H1 (cell line): ENCODE measurements around the gene OSBPL3. TPM values are rescaled to one million over a fixed set of nuclear protein-coding genes. Genes with fewer than 3 reads are reported as not detected.

ENCODE experiments used
- CTCF ChIA-PET: fragments of 300-600 bp; sonication (Branson Sonifier 250); formaldehyde crosslinking; loops from one replicate; lab custom pipeline; 2021; ENCODE audit not compliant: partially characterized antibody; lab: Charles Lee
- POLR2A ChIA-PET: fragments of 300-600 bp; sonication (Branson Sonifier 250); formaldehyde crosslinking; loops from one replicate; lab custom pipeline; 2021; ENCODE audit warnings: inconsistent platforms; ENCODE audit not compliant: partially characterized antibody; lab: Charles Lee
- DNase-seq, 2 experiments: peaks; one replicate each; pipeline versions ENCODE4 v3.0.0 to v3.0.0-alpha.2; 2010 to 2022; ENCODE audit warnings: low spot score in 2 of 2, low read depth in 1 of 2, mixed read lengths in 1 of 2
- FAIRE-seq: peaks from 2 replicates; lab custom pipeline; 2011; peaks lifted over from hg19 to GRCh38; lab: Jason Lieb, UNC
- H2AFZ ChIP-seq: 2 replicates; pipeline ENCODE4 v1.8.1; 2012; ENCODE audit warnings: low read length, inconsistent platforms
- H2AK5ac ChIP-seq: 2 replicates; pipeline ENCODE4 v1.6.1; 2013; ENCODE audit warnings: low read depth, low read length
- H2BK120ac ChIP-seq: replicated peaks from 2 replicates; pipeline ENCODE3; 2013; ENCODE audit warnings: low read depth, low read length, inconsistent platforms
- H2BK12ac ChIP-seq: 2 replicates; pipeline ENCODE4 v1.6.1; 2013; ENCODE audit warnings: low read depth, low read length
- H2BK15ac ChIP-seq: 2 replicates; pipeline ENCODE4 v1.6.1; 2013; ENCODE audit warnings: low read length
- H2BK20ac ChIP-seq: 2 replicates; pipeline ENCODE4 v1.6.1; 2013; ENCODE audit warnings: low read length
- H2BK5ac ChIP-seq: 2 replicates; pipeline ENCODE4 v1.6.1; 2013; ENCODE audit warnings: low read depth, low read length
- H3K14ac ChIP-seq: 2 replicates; pipeline ENCODE4 v1.6.1; 2013; ENCODE audit warnings: inconsistent platforms; ENCODE audit not compliant: insufficient read length
- H3K18ac ChIP-seq: 2 replicates; pipeline ENCODE4 v1.6.1; 2013; ENCODE audit warnings: low read length; ENCODE audit errors: extremely low read depth
- H3K23ac ChIP-seq: 2 replicates; pipeline ENCODE4 v1.6.1; 2013; ENCODE audit warnings: inconsistent platforms; ENCODE audit not compliant: insufficient read length
- H3K23me2 ChIP-seq: 2 replicates; pipeline ENCODE4 v1.6.1; 2013; ENCODE audit warnings: low read depth, low read length
- H3K27ac ChIP-seq: 2 replicates; pipeline ENCODE4 v1.6.1; 2011; ENCODE audit warnings: low read depth, low read length, inconsistent platforms
- H3K27me3 ChIP-seq, 4 experiments: replicated peaks in 1 of 4; 1 replicate in 1 of 4; 2 replicates in 3 of 4; pipeline versions ENCODE4 v1.6.1 to v1.8.1; 2011 to 2013; ENCODE audit warnings: low read length in 3 of 4, mild to moderate bottlenecking in 3 of 4, inconsistent platforms in 2 of 4, mixed read lengths in 2 of 4, moderate library complexity in 1 of 4; ENCODE audit not compliant: control insufficient read depth in 3 of 4, insufficient read depth in 3 of 4; ENCODE audit errors: extremely low read depth in 1 of 4
- H3K36me3 ChIP-seq, 4 experiments: 2 replicates each; pipeline versions ENCODE4 v1.6.1 to v1.8.1; 2011 to 2013; ENCODE audit warnings: mild to moderate bottlenecking in 4 of 4, low read length in 3 of 4, moderate library complexity in 2 of 4, control low read depth in 1 of 4, inconsistent platforms in 1 of 4; ENCODE audit not compliant: insufficient read depth in 4 of 4, control insufficient read depth in 2 of 4
- H3K4ac ChIP-seq: replicated peaks from 2 replicates; pipeline ENCODE3; 2013; ENCODE audit warnings: low read length, low read depth, mixed read lengths, inconsistent platforms; ENCODE audit not compliant: insufficient read length
- H3K4me1 ChIP-seq, 4 experiments: replicated peaks in 1 of 4; 1 replicate in 1 of 4; 2 replicates in 3 of 4; pipeline versions ENCODE4 v1.6.1 to v1.8.1; 2011 to 2013; ENCODE audit warnings: low read length in 3 of 4, inconsistent platforms in 2 of 4, mixed read lengths in 1 of 4; ENCODE audit not compliant: insufficient read depth in 4 of 4, control insufficient read depth in 3 of 4
- H3K4me2 ChIP-seq, 2 experiments: 2 replicates each; pipeline versions ENCODE4 v1.6.1 to v1.8.1; 2011 to 2013; ENCODE audit warnings: low read depth in 2 of 2, low read length in 2 of 2, control low read depth in 1 of 2, inconsistent platforms in 1 of 2, mild to moderate bottlenecking in 1 of 2; ENCODE audit not compliant: insufficient read depth in 1 of 2
- H3K4me3 ChIP-seq, 4 experiments: fragments of 200-600, 300-600 bp in 1 of 4; sonication (generic), shearing (Covaris generic), sonication (Bioruptor Twin) in 1 of 4; 2 replicates each; pipeline versions ENCODE4 v1.5.1 to v1.8.1; 2011 to 2016; ENCODE audit warnings: low read length in 4 of 4, low read depth in 3 of 4, control low read depth in 2 of 4, inconsistent platforms in 2 of 4, mild to moderate bottlenecking in 2 of 4, mixed read lengths in 1 of 4, moderate library complexity in 1 of 4; ENCODE audit not compliant: insufficient read depth in 2 of 4; ENCODE audit errors: extremely low read depth in 1 of 4
- H3K56ac ChIP-seq: replicated peaks from 2 replicates; pipeline ENCODE3; 2013; ENCODE audit warnings: low read depth, mild to moderate bottlenecking, mixed read lengths, low read length, inconsistent platforms; ENCODE audit not compliant: insufficient read length
- H3K79me1 ChIP-seq: 2 replicates; pipeline ENCODE4 v1.6.1; 2013; ENCODE audit warnings: low read depth, low read length, control low read depth
- H3K79me2 ChIP-seq, 2 experiments: 2 replicates each; pipeline versions ENCODE4 v1.6.1 to v1.8.1; 2012 to 2013; ENCODE audit warnings: low read length in 2 of 2, mild to moderate bottlenecking in 2 of 2, inconsistent platforms in 1 of 2; ENCODE audit not compliant: insufficient read depth in 2 of 2, control insufficient read depth in 1 of 2
- H3K9ac ChIP-seq, 4 experiments: replicated peaks in 1 of 4; 1 replicate in 1 of 4; 2 replicates in 3 of 4; pipeline versions ENCODE4 v1.6.1 to v1.8.1; 2011 to 2013; ENCODE audit warnings: low read depth in 3 of 4, low read length in 3 of 4, control low read depth in 2 of 4, mild to moderate bottlenecking in 2 of 4, moderate library complexity in 2 of 4, inconsistent platforms in 1 of 4; ENCODE audit errors: extremely low read depth in 1 of 4
- H3K9me3 ChIP-seq, 2 experiments: 2 replicates each; pipeline versions ENCODE4 v1.6.1 to v1.8.1; 2012 to 2013; ENCODE audit warnings: mild to moderate bottlenecking in 2 of 2, moderate library complexity in 2 of 2, control low read depth in 1 of 2, inconsistent platforms in 1 of 2, low read depth in 1 of 2, low read length in 1 of 2, mixed read lengths in 1 of 2; ENCODE audit not compliant: insufficient read depth in 2 of 2
- H4K20me1 ChIP-seq, 2 experiments: replicated peaks in 1 of 2; 2 replicates each; pipeline versions ENCODE3 to v1.8.1; 2011 to 2013; ENCODE audit warnings: inconsistent platforms in 2 of 2, low read length in 2 of 2, mild to moderate bottlenecking in 1 of 2; ENCODE audit not compliant: insufficient read depth in 2 of 2, control insufficient read depth in 1 of 2
- H4K5ac ChIP-seq: 2 replicates; pipeline ENCODE4 v1.6.1; 2013; ENCODE audit warnings: low read length, low read depth, mixed read lengths, inconsistent platforms; ENCODE audit not compliant: insufficient read length
- H4K8ac ChIP-seq: 2 replicates; pipeline ENCODE4 v1.8.0; 2013; ENCODE audit warnings: mild to moderate bottlenecking, moderate library complexity, low read length, inconsistent platforms; ENCODE audit not compliant: insufficient read depth; ENCODE audit errors: extremely low read depth
- H4K91ac ChIP-seq: replicated peaks from 2 replicates; pipeline ENCODE3; 2013; ENCODE audit warnings: low read length, mixed read lengths, inconsistent platforms; ENCODE audit not compliant: insufficient read length
- ATF2 ChIP-seq: IDR thresholded peaks from 2 replicates; pipeline ENCODE4 v1.6.1; 2012; ENCODE audit warnings: low read length, inconsistent platforms
- CHD1 ChIP-seq: IDR thresholded peaks from 2 replicates; pipeline ENCODE4 v1.6.1; 2012; ENCODE audit warnings: low read depth, low read length, improper control_type of control experiment
- E2F6 ChIP-seq: IDR thresholded peaks from 2 replicates; pipeline ENCODE4 v1.6.1; 2012; ENCODE audit warnings: inconsistent platforms
- HDAC2 ChIP-seq, 2 experiments: fragments of 300-600 bp in 1 of 2; sonication (generic) in 1 of 2; IDR thresholded peaks; 2 replicates each; pipeline ENCODE4 v1.6.1; 2011 to 2012; ENCODE audit warnings: low read depth in 2 of 2, low read length in 2 of 2, mild to moderate bottlenecking in 2 of 2, moderate library complexity in 2 of 2, borderline replicate concordance in 1 of 2, inconsistent platforms in 1 of 2
- MAX ChIP-seq: IDR thresholded peaks from 2 replicates; pipeline ENCODE4 v1.6.1; 2012; ENCODE audit warnings: inconsistent platforms
- RAD21 ChIP-seq, 2 experiments: IDR thresholded peaks in 1 of 2; conservative IDR thresholded peaks in 1 of 2; 2 replicates each; pipeline ENCODE4 v1.6.1; 2011; ENCODE audit warnings: low read depth in 2 of 2, low read length in 2 of 2, improper control_type of control experiment in 1 of 2, inconsistent platforms in 1 of 2, mild to moderate bottlenecking in 1 of 2, moderate library complexity in 1 of 2
- RXRA ChIP-seq: IDR thresholded peaks from 2 replicates; pipeline ENCODE4 v1.6.1; 2011; ENCODE audit warnings: low read depth, mild to moderate bottlenecking, low read length, moderate library complexity; ENCODE audit not compliant: insufficient read depth
- SP1 ChIP-seq: IDR thresholded peaks from 2 replicates; pipeline ENCODE4 v1.6.1; 2011; ENCODE audit warnings: low read depth, low read length
- YY1 ChIP-seq: IDR thresholded peaks from 2 replicates; pipeline ENCODE4 v1.6.1; 2011; ENCODE audit warnings: low read depth, mild to moderate bottlenecking, low read length
- WGBS, 2 experiments: shearing (Covaris generic) in 1 of 2; methylation state at CpG; one replicate each; pipeline versions ENCODE4 v1.1.6 to v1.1.7; 2013 to 2015; ENCODE audit warnings: low lambda C conversion rate in 2 of 2, mixed read lengths in 2 of 2, inconsistent platforms in 1 of 2, low coverage in 1 of 2, missing lambda C conversion rate in 1 of 2; ENCODE audit not compliant: insufficient replicate concordance in 2 of 2, insufficient coverage in 1 of 2, insufficient read length in 1 of 2; ENCODE audit errors: extremely low coverage in 1 of 2, missing lambda C conversion rate in 1 of 2; 5-methylcytosine and 5-hydroxymethylcytosine counted together
- polyA plus RNA-seq, 7 experiments: library from polyadenylated mRNA; depleted of rRNA in 3 of 7; stranded (reverse) in 5 of 7; unstranded in 2 of 7; fragments of >200 nt in 5 of 7; fragments of 200-250 nt in 2 of 7; gene quantifications; 1 replicate in 5 of 7; 2 replicates in 1 of 7; 4 replicates in 1 of 7; pipeline versions ENCODE4 v1.2.1 to v1.2.3, GENCODE V29; 2011 to 2013; ENCODE audit warnings: missing spikeins in 2 of 7, mixed read lengths in 2 of 7
- total RNA-seq: library from RNA; stranded (reverse); fragmentation: NEBNext Ultra II Directional; extraction: Animal tissue kit (Norgen Biotek cat#: 25700); gene quantifications from 2 replicates; pipeline ENCODE4 v1.2.1, GENCODE V29; 2021

OSBPL3 gene
- total and polyA plus RNA-seq, 2 of the 8 experiments (the other 6 are each of a cell fraction or from before 2014, with no cell fraction given), result 2.8 to 13.9 TPM

GRCh38 chr7:24819916-24820689 lies 159.9 kb downstream of the OSBPL3 start:
- H4K20me1 ChIP-seq, result no peaks in the 10 kb centered on the region
- no peak overlapping the region for H4K8ac ChIP-seq
- no peak overlapping the region for H3K14ac ChIP-seq
- H2BK120ac ChIP-seq, result no peak overlapping the region
- no peaks in the 10 kb centered on the region for H3K79me2 ChIP-seq
- POLR2A ChIA-PET, result no interaction called here
- H2BK5ac ChIP-seq, result no peak overlapping the region
- no peak overlapping the region for H2BK15ac ChIP-seq
- H3K79me1 ChIP-seq, result no peaks in the 10 kb centered on the region
- CTCF ChIA-PET, result interaction anchor here (0.6 to 6.1 kb wide), 30 partner anchors 8 to 340 kb away, joined by 3 to 80 read pairs (median 4); partner anchors contain the start of gene OSBPL3
- no peak overlapping the region for H2BK20ac ChIP-seq
- H2AFZ ChIP-seq, result no peak overlapping the region
- H3K4me2 ChIP-seq, result no peak overlapping the region
- no peaks in the 10 kb centered on the region for H3K36me3 ChIP-seq
- WGBS, 2 experiments, result 24% methylated on average over 11 of the region's 11 CpGs; no CpG with 5 or more reads in 1 of the 2 experiments
- no peak overlapping the region for H2AK5ac ChIP-seq
- no peak overlapping the region for H3K18ac ChIP-seq
- no peak overlapping the region for H4K5ac ChIP-seq
- no peak overlapping the region for H4K91ac ChIP-seq
- no peaks in the 10 kb centered on the region for H3K23me2 ChIP-seq
- H3K4me3 ChIP-seq, result no peak overlapping the region
- no peak overlapping the region for H3K9ac ChIP-seq
- no peak overlapping the region for H3K23ac ChIP-seq
- H3K27me3 ChIP-seq, result no peaks in the 10 kb centered on the region
- H3K27ac ChIP-seq, result no peak overlapping the region
- no peak overlapping the region for H3K56ac ChIP-seq
- no peaks in the 10 kb centered on the region for H3K4me1 ChIP-seq
- FAIRE-seq (peak; percentile 87), DNase-seq (peak in 1 of 2 experiments; percentile 82)
- H3K9me3 ChIP-seq, result no peaks in the 10 kb centered on the region
- H3K4ac ChIP-seq, result no peak overlapping the region
- H2BK12ac ChIP-seq, result no peak overlapping the region
- TF ChIP-seq CHD1 (no peak), RAD21 (IDR thresholded peaks at IDR 0.05 in 1 of 2, conservative IDR thresholded peaks at IDR 0.05 in 1 of 2; ENCODE audit: low read depth in 2 of 2, low read length in 2 of 2) (peak; percentile 92 to 95), MAX (peak; percentile 57; the same call in 1 of the 2 replicates), RXRA (no peak), HDAC2 (IDR thresholded peaks at IDR 0.05; ENCODE audit: borderline replicate concordance in 1 of 2, low read depth in 2 of 2, low read length in 2 of 2) (no peak), ATF2 (no peak), SP1 (no peak), E2F6 (peak; percentile 32; the same call in 1 of the 2 replicates), YY1 (0 out of 2 replicates have a peak, but pooled peaks have one; percentile 34)
